GM18499 (cell line): Measurements from ENCODE around the gene WFDC6.
"Not testable (repeated sequence)": the region's sequence is repeated elsewhere in the genome, so short reads cannot be mapped to it uniquely, and the experiment has no call there.

Source experiments
- ATAC-seq: cut with Tn5 transposase; IDR thresholded peaks from one replicate; pipeline ENCODE4 v1.9.1; 2021; ENCODE audit warnings: moderate number of reproducible peaks; ENCODE audit not compliant: insufficient read depth, unreplicated experiment

The WFDC6 gene

GRCh38 chr20:45539382-45539781, at the start of gene WFDC6:
WFDC6 (minus strand) TSS chr20:45539482; CDS start chr20:45539407, 75 bp downstream.
- no peak for ATAC-seq

GRCh38 chr20:45588800-45589199, 49.5 kb upstream of the WFDC6 start:
- ATAC-seq: no peak

GRCh38 chr20:45585986-45586385, 46.7 kb upstream of the WFDC6 start:
- not testable (repeated sequence) for ATAC-seq

- not testable (repeated sequence) for ATAC-seq
Measured at GRCh38 chr20:45584294-45584693, 45.0 kb upstream of the WFDC6 start.

- no peak for ATAC-seq
Measured at GRCh38 chr20:45583502-45583901, 44.2 kb upstream of the WFDC6 start.

- ATAC-seq: no peak
Measured at GRCh38 chr20:45581702-45582101, 42.4 kb upstream of the WFDC6 start.

GRCh38 chr20:45579184-45579583, 39.9 kb upstream of the WFDC6 start, which contains the start of gene WFDC8:
WFDC8 (minus strand) TSS chr20:45579284; CDS start chr20:45579247, 37 bp downstream.
- ATAC-seq: no peak

- no peak for ATAC-seq
Measured at GRCh38 chr20:45578231-45578630, 38.9 kb upstream of the WFDC6 start.

GRCh38 chr20:45576995-45577394, 37.7 kb upstream of the WFDC6 start:
- ATAC-seq: no peak

- ATAC-seq: no peak
Measured at GRCh38 chr20:45575931-45576330, 36.6 kb upstream of the WFDC6 start.

GRCh38 chr20:45569650-45570049, 30.4 kb upstream of the WFDC6 start:
- ATAC-seq: not testable (repeated sequence)

- no peak for ATAC-seq
Measured at GRCh38 chr20:45564760-45565276, 25.5 kb upstream of the WFDC6 start.

GRCh38 chr20:45555198-45555597, 15.9 kb upstream of the WFDC6 start:
- no peak for ATAC-seq

- no peak for ATAC-seq
Measured at GRCh38 chr20:45552456-45552855, 13.2 kb upstream of the WFDC6 start.

- ATAC-seq: no peak
Measured at GRCh38 chr20:45550765-45551164, 11.5 kb upstream of the WFDC6 start.

- no peak for ATAC-seq
Measured at GRCh38 chr20:45548410-45548809, 9.1 kb upstream of the WFDC6 start.

GRCh38 chr20:45547206-45547770, 8.0 kb upstream of the WFDC6 start, which contains the start of gene EPPIN:
EPPIN (minus strand) TSS chr20:45547401; CDS start chr20:45547357, 44 bp downstream.
- no peak for ATAC-seq

GRCh38 chr20:45545754-45546453, 6.6 kb upstream of the WFDC6 start:
- no peak for ATAC-seq

GRCh38 chr20:45545351-45545750, 6.1 kb upstream of the WFDC6 start:
- ATAC-seq: no peak

- ATAC-seq: no peak
Measured at GRCh38 chr20:45538209-45538799, 978 bp downstream of the WFDC6 start.

- ATAC-seq: no peak
Measured at GRCh38 chr20:45527294-45527693, 12.0 kb downstream of the WFDC6 start.
